GM12873 (cell line): Measurements from ENCODE around the gene ICAM4.

Experiments
- CTCF ChIP-seq: IDR thresholded peaks from 2 replicates; pipeline ENCODE4 v1.5.1; 2012; ENCODE audit warnings: low read depth, mild to moderate bottlenecking, moderate library complexity, low read length, control low read depth; ENCODE audit not compliant: insufficient read depth; ENCODE audit errors: missing control alignments

ICAM4 gene

GRCh38 chr19:10293637-10294367 lies 7.0 kb downstream of the ICAM4 start:
- TF ChIP-seq CTCF: no peak

- no peak for TF ChIP-seq CTCF
These were observed 7.6 kb downstream of the ICAM4 start for GRCh38 chr19:10294368-10294697.

GRCh38 chr19:10295305-10295846 lies 8.6 kb downstream of the ICAM4 start:
- peak; percentile 27 for TF ChIP-seq CTCF

GRCh38 chr19:10295847-10296591 lies 9.3 kb downstream of the ICAM4 start:
- TF ChIP-seq CTCF: no peak

GRCh38 chr19:10299545-10300458 lies 13.0 kb downstream of the ICAM4 start:
- no peak for TF ChIP-seq CTCF

GRCh38 chr19:10305139-10305806 lies 18.5 kb downstream of the ICAM4 start:
- no peak for TF ChIP-seq CTCF

GRCh38 chr19:10306327-10306726 lies 19.6 kb downstream of the ICAM4 start:
- no peak for TF ChIP-seq CTCF
